Ovary (tissue), 9 donors: ENCODE measurements around the gene RWDD1. TPM values are rescaled to one million over a fixed set of nuclear protein-coding genes. Genes with fewer than 3 reads are reported as not detected.

Experiments used
- DNase-seq, 5 donors: peaks; one replicate each; pipeline ENCODE4 v3.0.0-alpha.2; 2019 to 2020
- H3K27ac ChIP-seq, 2 donors: fragments of 200-600 bp; one replicate each; pipeline versions ENCODE4 v1.5.1 to v1.8.0; 2019 to 2022
- H3K27me3 ChIP-seq: fragments of 200-600 bp; one replicate; pipeline ENCODE4 v1.8.0; 2022
- H3K36me3 ChIP-seq: fragments of 200-600 bp; sonication (generic); one replicate; pipeline ENCODE4 v1.5.1; 2019
- H3K4me1 ChIP-seq: one replicate; pipeline ENCODE4 v1.8.1; 2013; ENCODE audit warnings: mild to moderate bottlenecking, moderate library complexity; ENCODE audit not compliant: insufficient read depth
- H3K4me3 ChIP-seq: fragments of 200-600 bp; sonication (generic); one replicate; pipeline ENCODE4 v1.5.1; 2017
- H3K9me3 ChIP-seq, 2 donors: fragments of 200-600 bp in 1 of 2; sonication (generic) in 1 of 2; one replicate each; pipeline versions ENCODE4 v1.5.1 to v1.8.1; 2013 to 2019; ENCODE audit warnings: mild to moderate bottlenecking in 1 of 2, moderate library complexity in 1 of 2
- EP300 ChIP-seq: sonication (generic); formaldehyde crosslinking; IDR thresholded peaks from one replicate; pipeline ENCODE4 v1.6.1; 2017; ENCODE audit warnings: antibody characterized with exemption
- POLR2A ChIP-seq: fragments of 450-650 bp; IDR thresholded peaks from one replicate; pipeline ENCODE4 v1.6.1; 2017; ENCODE audit warnings: antibody characterized with exemption, mild to moderate bottlenecking, moderate library complexity
- WGBS, 3 donors: extraction: QIAGEN DNeasy Blood & Tissue Kit in 1 of 3; methylation state at CpG; one replicate each; pipeline versions ENCODE4 v1.1.5 to v1.1.7; 2013 to 2017; 5-methylcytosine and 5-hydroxymethylcytosine counted together
- intact Hi-C, 4 donors: fragments of 100-400 bp; cut with DNase I; formaldehyde crosslinking; loops; one replicate each; pipeline versions ENCODE4 v1.11.0 to v1.15.1; 2022 to 2023
- polyA plus RNA-seq, 2 donors: library from polyadenylated mRNA; stranded (reverse); fragments of 200-250 nt in 1 of 2; fragments of 350-450 nt in 1 of 2; fragmentation: Illumina TruSeq in 1 of 2; extraction: RNeasy Lipid Tissue Mini Kit (QIAGEN cat#74804) in 1 of 2; gene quantifications; one replicate each; pipeline ENCODE4 v1.2.3, GENCODE V29; 2013 to 2014
- total RNA-seq, 7 donors: library from RNA; depleted of rRNA in 2 of 7; stranded (reverse); fragments of >200 nt in 2 of 7; fragmentation: NEBNext Ultra II Directional in 3 of 7; extraction: Animal tissue kit (Norgen Biotek cat#: 25700) in 3 of 7; gene quantifications; one replicate each; pipeline versions ENCODE4 v1.1.0 to v1.2.4, GENCODE V29; 2016 to 2023
- TF ChIP-seq, protein P1 (sequence below), 3 donors: fragments of 450-650 bp in 2 of 3; fragments of 200-600 bp in 1 of 3; IDR thresholded peaks; one replicate each; pipeline versions ENCODE4 v1.5.1 to v1.8.0; 2016 to 2022; ENCODE audit warnings: antibody characterized with exemption in 3 of 3, mild to moderate bottlenecking in 1 of 3
- donor health status: DM: no; HTN: no; CAD: no; lungs with moderate emphysema.
- donor health status: DM: no; HTN: no; CAD: no.
- donor health status: Bipolar disorder and iron deficiency.
- donor health status: DM: yes; HTN: yes; CAD: no.
- donor health status: DM: no; HTN: no; CAD: no.
- donor health status: DM: yes; HTN: yes; CAD: no.

RWDD1 gene
- total and polyA plus RNA-seq, 9 donors = 36.5 to 82.2 (median 49.3) TPM

DNA sequence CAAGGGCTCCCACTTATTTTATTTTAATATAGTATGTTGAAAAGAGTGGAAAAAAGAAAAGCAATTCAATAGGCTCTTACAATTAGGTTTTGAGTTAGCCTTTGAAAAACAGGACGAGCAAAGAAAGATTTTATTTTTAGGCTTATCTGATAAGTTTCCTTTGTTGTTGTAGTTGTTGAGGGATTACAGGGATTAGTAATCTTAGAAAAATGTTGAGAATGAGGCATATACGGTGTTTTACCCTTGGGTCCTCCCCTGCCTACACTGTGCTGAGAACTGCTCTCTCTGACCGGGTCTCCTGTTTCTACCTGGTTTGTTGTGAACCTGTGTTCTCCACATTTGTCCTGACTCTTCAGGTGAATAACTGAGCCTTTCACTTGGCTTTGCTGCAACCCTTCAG, 42.5 kb upstream of the RWDD1 start:
- H3K36me3 ChIP-seq = no peaks in the 10 kb centered on the region
- H3K27ac ChIP-seq = no peak overlapping the region
- DNase-seq = no peak
- TF ChIP-seq POLR2A (no peak), EP300 (no peak)
- TF ChIP-seq, protein P1, sequence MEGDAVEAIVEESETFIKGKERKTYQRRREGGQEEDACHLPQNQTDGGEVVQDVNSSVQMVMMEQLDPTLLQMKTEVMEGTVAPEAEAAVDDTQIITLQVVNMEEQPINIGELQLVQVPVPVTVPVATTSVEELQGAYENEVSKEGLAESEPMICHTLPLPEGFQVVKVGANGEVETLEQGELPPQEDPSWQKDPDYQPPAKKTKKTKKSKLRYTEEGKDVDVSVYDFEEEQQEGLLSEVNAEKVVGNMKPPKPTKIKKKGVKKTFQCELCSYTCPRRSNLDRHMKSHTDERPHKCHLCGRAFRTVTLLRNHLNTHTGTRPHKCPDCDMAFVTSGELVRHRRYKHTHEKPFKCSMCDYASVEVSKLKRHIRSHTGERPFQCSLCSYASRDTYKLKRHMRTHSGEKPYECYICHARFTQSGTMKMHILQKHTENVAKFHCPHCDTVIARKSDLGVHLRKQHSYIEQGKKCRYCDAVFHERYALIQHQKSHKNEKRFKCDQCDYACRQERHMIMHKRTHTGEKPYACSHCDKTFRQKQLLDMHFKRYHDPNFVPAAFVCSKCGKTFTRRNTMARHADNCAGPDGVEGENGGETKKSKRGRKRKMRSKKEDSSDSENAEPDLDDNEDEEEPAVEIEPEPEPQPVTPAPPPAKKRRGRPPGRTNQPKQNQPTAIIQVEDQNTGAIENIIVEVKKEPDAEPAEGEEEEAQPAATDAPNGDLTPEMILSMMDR (IDR thresholded peaks at IDR 0.05) = no peak
- H3K4me3 ChIP-seq = no peak overlapping the region
- H3K4me1 ChIP-seq = peaks cover 2% of the 10 kb centered on the region
- WGBS, 3 donors = 51 to 58% (median 56%) methylated on average over 3 of the region's 3 CpGs
- intact Hi-C loops = no loop called here
- H3K9me3 ChIP-seq = no peaks in the 10 kb centered on the region
- no peaks in the 10 kb centered on the region for H3K27me3 ChIP-seq

DNA sequence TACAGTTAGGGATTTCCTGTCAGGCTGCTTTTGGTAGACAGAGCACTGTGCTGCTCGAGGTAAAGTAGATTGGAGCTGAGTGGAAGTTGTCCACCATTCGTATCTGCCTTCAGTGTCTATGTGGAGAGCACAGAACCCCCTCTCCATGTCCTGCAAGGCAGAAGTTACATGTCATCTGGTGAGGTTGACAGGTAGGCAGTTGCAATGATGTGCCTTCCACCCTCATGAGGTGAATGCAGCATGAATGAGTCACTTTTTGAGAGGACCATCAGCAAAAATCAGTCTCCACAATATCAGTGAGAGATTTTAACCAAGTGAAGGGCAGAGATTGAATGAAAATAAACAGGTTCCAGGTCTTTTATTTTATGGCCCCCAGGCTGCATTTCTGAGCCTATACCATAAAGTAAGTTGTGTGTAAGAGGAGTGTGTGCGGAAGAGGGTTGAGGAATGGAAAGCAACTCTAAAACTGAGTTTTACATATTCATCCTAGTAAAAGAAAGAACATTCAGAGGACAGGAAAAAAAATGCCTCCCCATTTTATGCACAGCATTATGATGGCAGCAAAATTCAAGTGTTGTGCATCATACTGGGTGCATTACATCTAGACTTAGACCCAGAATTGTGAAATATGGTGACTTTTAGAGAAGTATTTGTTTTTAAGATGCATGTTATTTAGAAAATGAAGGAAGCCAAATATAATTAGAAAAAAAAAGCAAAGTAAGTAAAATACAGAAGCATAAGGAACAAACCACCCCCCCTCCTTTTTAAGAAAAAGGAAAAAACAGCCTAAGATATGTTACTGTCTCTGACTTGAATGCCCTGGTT, 41.6 kb upstream of the RWDD1 start:
- intact Hi-C loops = loop anchor here in 2 of 4 donors (10.0 kb wide), 2 partner anchors 255 to 265 kb away; partner anchors contain the start of gene TSPYL1 (in 1 of the 2)
- no peak for DNase-seq
- Histone ChIP-seq H3K4me1 (peaks cover 2% of the 10 kb centered on the region), H3K27ac (no peak overlapping the region), H3K36me3 (no peaks in the 10 kb centered on the region), H3K4me3 (no peak overlapping the region), H3K27me3 (no peaks in the 10 kb centered on the region), H3K9me3 (no peaks in the 10 kb centered on the region)
- no peak for TF ChIP-seq POLR2A
- TF ChIP-seq EP300 = no peak
- TF ChIP-seq, protein P1 (IDR thresholded peaks at IDR 0.05) = no peak
- 76 to 85% (median 80%) methylated on average over 3 of the region's 3 CpGs for WGBS, 3 donors

DNA sequence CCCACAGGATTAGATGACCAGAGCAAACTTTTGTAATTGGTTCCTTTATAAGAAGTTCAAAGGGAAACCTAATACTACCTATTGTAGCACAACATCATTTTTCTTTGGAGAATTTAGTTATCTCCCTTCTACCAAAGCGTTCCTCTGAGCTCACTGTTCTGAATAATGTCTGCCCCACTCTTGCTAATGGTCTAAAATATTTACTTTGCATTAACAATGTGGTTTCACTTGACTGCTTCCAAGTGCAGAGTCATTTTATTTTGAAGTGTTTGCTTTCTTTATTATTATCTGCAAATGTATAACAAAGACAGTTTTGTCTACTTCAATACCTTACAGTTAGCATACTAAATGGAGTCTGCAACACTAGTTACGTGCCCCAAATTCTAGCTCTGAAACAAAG, 40.9 kb upstream of the RWDD1 start:
- Histone ChIP-seq H3K9me3 (no peaks in the 10 kb centered on the region), H3K4me1 (peaks cover 2% of the 10 kb centered on the region), H3K27ac (no peak overlapping the region), H3K36me3 (no peaks in the 10 kb centered on the region), H3K27me3 (no peaks in the 10 kb centered on the region), H3K4me3 (no peak overlapping the region)
- intact Hi-C loops = loop anchor here in 2 of 4 donors (10.0 kb wide), 2 partner anchors 256 to 266 kb away; partner anchors contain the start of gene TSPYL1 (in 1 of the 2)
- no peak for TF ChIP-seq EP300
- no peak for TF ChIP-seq POLR2A
- TF ChIP-seq, protein P1 (IDR thresholded peaks at IDR 0.05) = no peak
- 40 to 61% (median 47%) methylated on average over 2 of the region's 2 CpGs for WGBS, 3 donors
- no peak for DNase-seq

DNA sequence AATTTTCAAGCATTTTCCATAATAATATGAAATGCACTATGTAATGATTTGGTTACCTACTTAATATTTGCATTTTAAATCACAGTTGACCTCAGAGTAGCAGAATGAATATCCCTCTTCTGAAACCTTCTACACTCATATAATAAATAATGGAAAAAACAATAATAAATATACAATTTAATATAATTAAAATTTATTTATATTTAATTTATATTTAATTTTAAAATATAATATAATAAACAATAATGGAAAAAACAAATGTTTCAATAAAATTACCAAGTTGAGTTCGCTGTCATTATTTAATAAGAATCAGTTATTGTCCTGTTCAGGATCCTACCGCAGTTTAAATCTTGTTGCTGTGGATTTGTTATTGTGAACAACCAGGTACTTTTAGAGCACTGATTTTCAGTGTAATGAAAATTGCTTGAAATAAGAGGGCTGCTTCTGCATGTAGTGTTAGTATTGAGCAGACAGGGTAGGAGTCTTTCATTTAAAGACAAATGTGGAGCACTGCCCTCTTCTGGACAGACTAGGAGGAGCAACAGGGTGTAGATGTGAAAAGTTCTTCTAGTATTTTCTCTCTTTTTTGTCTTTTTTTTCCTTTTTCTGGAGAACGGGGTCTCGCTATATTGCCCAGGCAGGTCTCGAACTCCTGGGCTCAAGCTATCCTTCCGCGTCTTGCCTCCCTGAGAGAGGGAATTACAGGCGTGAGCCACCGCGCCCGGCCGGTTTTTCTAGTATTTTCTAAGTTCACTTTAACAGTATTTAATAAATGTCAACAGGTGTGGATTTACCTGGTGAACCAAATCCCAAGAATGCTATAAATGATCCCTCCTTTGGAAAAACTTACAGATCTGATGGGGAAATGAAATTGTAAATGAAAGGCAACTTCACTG, 39.4 kb upstream of the RWDD1 start:
- Histone ChIP-seq H3K36me3 (no peaks in the 10 kb centered on the region), H3K9me3 (no peaks in the 10 kb centered on the region), H3K4me1 (peaks cover 2% of the 10 kb centered on the region), H3K4me3 (no peak overlapping the region), H3K27ac (no peak overlapping the region), H3K27me3 (no peaks in the 10 kb centered on the region)
- peak; percentile 25 to 64 (median 36) for DNase-seq
- intact Hi-C loops = loop anchor here in 2 of 4 donors (10.0 kb wide), 2 partner anchors 257 to 267 kb away; partner anchors contain the start of gene TSPYL1 (in 1 of the 2)
- WGBS, 3 donors = 86 to 87% (median 86%) methylated on average over 12 of the region's 12 CpGs
- TF ChIP-seq EP300 = no peak
- no peak for TF ChIP-seq POLR2A
- TF ChIP-seq, protein P1 (IDR thresholded peaks at IDR 0.05) = peak; percentile 23 to 71 (median 55)
